LNCAP (cell line): ENCODE data around the gene HES3.

Experiments
- CTCF ChIP-seq: fragments of 450-650 bp; IDR thresholded peaks from 2 replicates; pipeline ENCODE4 v1.5.1; 2017; ENCODE audit warnings: mild to moderate bottlenecking

HES3 gene

GRCh38 chr1:6243993-6244392 is at the start of gene HES3:
HES3 (plus strand) TSS chr1:6244179; CDS start chr1:6244366, 187 bp downstream.
- no peak for TF ChIP-seq CTCF

GRCh38 chr1:6197746-6198427 is 46.1 kb upstream of the HES3 start:
- TF ChIP-seq CTCF, result no peak

- TF ChIP-seq CTCF, result no peak
These were observed 45.2 kb upstream of the HES3 start for GRCh38 chr1:6198646-6199297.

GRCh38 chr1:6199298-6200187 is 44.4 kb upstream of the HES3 start, which contains the start of gene RPL22:
RPL22 (minus strand) TSS chr1:6199595; CDS start chr1:6199573, 22 bp downstream.
- TF ChIP-seq CTCF, result no peak

GRCh38 chr1:6200188-6200809 is 43.7 kb upstream of the HES3 start:
- no peak for TF ChIP-seq CTCF

GRCh38 chr1:6202256-6202655 is 41.7 kb upstream of the HES3 start:
- TF ChIP-seq CTCF, result no peak
